CD4-positive, alpha-beta T cell treated with Interleukin-17A for 1 hour (primary cell): ENCODE data around the gene CLMN.

Experiments used
- DNase-seq: peaks from one replicate; pipeline ENCODE4 v3.0.0-alpha.2; 2020

Gene CLMN

GRCh38 chr14:95237121-95237957 lies 82.4 kb downstream of the CLMN start:
- no peak for DNase-seq

GRCh38 chr14:95236221-95236620 lies 83.5 kb downstream of the CLMN start:
- no peak for DNase-seq

DNA sequence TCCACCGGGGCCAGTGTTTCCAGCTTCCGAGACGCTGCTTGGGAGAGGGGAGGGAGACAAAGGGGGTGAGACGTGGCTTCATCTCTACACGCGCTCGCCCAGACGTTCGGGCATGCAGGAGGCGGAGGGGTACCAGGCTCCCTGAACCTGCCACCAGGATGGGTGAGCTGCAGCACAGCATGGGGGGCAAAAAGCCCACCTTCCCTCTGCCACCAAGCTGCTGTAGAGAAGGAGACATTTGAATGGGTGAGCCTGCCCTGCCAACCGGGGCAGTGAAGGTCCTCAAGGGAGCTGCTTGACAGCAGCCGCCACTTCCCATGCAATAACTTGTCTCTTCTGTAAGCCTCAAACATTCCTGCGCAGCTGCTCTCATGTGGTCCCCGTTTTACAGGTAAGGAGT lies 83.9 kb downstream of the CLMN start:
- DNase-seq = no peak

DNA sequence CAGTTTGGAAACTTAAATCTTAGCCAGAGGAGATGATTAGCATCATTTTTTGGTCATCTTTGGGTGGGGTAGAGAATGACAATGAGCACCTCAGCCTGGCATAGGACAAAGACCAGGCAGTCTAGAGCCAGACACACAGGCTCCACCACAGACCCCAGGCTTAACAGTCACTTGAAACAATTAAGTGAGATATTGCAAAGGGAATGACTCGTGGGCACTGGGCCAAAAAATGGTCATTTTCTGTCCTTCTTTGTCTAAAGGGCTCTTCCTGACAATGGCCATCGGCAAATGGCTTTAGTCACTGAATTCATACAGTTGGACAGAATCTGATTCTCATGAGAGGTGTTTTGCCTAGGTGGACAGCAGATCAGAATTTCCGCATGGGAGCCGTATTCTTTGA lies 84.4 kb downstream of the CLMN start:
- DNase-seq = no peak

GRCh38 chr14:95234426-95234825 lies 85.3 kb downstream of the CLMN start:
- DNase-seq = no peak

DNA sequence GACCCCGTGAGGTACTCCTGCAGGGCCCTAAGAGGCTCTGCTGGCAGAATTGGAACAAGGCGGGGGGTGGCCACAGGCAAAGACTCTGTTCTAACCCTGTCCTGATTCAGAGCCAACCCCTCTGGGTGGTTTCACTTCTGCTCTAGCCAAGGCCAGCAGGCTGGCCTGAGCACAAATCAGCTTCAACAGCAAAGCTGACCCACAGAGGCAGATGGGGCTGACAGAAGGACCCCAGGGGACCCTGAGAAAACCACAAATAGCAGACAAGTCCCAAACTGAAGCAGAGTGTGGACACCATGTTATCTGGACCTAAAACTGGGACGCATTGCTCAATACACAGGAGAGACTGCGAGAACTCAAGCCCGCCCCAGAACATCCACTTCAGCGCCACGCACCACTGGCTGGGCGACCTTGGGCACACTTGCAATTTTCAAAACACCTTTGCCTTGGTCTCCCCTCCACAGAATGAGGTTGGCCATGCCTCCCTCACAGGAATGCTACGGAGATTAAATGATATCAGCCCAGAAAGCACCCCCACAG lies 85.9 kb downstream of the CLMN start:
- no peak for DNase-seq

DNA sequence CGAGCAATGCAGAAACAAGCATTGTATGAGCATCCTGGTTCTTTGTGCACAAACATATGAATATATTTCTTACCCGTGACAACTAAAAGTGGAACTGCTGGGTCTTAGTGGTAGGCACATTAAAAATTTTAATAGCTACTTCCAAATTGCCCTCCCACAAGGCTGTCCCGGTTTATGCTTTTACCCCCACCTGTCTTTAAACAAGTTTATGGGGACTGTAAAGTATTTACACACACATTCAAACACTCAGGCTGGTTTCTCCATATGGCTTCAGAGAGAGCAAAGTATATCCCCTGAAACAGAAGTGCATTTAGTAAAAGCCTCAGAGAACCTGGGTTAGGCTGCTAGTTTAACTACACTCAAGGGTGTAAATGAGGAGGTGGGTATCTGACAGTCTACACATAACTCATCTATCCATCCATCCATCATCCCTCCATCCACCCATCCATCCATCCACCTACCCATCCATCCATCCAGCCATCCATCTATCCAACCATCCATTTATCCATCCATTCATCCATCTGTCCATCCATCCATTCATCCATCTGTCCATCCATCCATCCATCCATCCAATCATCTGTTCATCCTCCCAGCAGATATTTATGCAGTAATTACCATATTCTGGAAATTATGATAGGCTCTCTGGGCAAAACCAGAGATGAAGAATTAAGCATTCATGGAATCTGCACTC lies 86.7 kb downstream of the CLMN start:
- no peak for DNase-seq

GRCh38 chr14:95231966-95232633 lies 87.6 kb downstream of the CLMN start:
- no peak for DNase-seq

GRCh38 chr14:95229749-95230148 lies 90.0 kb downstream of the CLMN start:
- DNase-seq = no peak

GRCh38 chr14:95228240-95228639 lies 91.5 kb downstream of the CLMN start:
- no peak for DNase-seq

GRCh38 chr14:95227279-95227860 lies 92.3 kb downstream of the CLMN start:
- no peak for DNase-seq

DNA sequence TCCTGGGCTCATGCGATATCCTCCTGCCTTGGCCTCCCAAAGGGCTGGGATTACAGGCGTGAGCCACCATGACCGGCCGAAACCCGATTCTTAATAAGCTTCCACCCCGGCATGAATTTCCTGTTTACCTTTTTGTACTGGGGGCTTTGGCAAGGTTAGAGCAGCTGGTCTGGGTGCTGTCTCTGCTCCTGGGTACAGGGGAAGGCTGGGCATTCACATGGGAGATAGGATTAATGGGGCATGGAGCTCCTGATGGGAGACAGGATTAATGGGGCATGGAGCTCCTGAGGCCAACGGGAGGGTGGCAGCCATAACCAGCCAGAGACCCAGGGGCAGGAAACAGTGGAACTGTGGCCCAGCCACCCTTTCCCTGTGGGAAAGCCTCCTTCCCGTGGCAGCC lies 92.9 kb downstream of the CLMN start:
- DNase-seq = no peak

GRCh38 chr14:95225251-95225887 lies 94.3 kb downstream of the CLMN start:
- no peak for DNase-seq

GRCh38 chr14:95222870-95223398 lies 96.8 kb downstream of the CLMN start:
- DNase-seq = no peak

DNA sequence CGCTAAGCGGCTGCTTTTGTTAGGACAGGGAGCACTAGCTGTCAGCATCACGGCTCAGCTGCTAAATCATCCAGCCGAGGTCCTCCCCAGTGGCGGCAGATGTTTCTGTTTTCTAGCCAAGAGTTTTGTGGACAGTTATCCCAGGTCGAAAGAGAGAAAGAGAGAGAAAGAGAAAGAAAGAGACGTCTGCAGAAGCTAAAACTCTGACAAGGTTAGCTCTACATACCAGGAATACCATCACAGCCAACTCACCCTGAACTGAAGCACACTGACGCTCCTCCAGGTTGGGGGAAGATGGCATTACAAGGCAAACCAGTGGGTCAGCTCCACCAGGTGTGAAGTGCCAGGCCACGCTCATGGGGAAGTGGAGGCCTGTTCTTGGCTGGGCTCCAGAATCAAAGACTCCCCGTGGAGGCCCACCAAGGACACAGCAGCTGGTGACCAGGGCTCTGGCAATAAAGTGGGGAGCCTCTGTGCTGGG lies 97.5 kb downstream of the CLMN start:
- DNase-seq = no peak

- DNase-seq = no peak
Measured at GRCh38 chr14:95221531-95221930, 98.2 kb downstream of the CLMN start.

DNA sequence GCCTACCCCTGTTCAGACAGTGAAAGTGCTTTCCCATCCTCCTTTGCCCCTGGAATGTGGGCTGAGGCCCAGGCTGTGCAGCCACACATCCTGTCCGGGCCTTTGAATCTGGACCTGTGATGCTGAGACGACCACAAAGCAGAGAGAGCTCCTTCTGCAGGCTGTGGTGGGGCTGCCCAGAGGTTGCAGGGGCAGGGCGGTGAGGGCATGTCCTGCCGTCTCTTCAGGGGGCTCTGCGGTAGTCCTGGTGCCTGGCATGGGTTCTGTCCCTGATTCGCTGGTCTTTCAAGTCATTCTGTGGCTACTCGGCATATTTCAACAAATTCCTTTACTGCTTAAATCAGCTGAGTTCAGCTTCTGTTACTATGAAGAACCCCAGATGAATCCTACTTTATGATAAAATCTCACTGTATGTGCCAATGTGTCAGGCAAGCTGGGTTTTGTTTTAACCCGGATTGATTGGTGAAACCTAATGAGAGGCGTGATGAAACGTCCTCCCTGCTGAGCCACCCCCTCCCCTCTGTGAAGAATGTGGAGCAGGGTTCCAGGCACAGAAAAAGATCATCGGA lies 99.0 kb downstream of the CLMN start:
- DNase-seq = no peak

DNA sequence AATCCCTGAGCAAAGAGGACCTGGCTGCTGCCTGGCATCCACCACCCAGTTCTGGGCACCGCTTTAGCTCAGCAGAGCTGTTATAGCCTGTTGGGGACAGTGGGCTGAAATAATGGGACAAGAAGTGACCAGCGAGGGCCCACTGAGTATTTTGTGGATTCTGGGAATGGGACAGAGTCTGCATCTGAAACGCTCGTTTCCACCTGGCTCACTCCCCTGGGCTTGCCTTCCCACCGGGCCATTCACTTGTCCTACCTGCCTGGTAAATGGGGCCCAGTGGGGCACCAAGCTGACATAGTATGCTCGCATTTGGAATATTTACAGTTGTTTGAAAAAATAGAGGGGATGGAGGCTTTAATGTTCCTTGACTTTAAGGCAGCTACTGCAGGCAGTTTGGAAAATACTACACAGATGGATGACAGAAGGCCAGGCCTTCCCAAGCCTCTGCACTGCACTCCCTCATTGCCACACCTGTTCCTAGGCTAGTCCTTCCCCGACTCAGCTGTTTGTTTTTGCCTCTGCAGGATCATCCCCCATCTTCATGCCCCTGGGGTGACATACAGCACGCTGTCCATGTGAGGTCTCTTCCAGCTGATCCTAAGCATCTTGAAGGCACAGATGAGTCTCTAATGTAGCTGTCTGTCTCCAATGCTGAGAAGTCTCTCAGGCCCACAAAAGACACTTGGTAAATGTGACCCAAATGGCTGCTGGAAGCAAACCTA lies 101.1 kb downstream of the CLMN start:
- no peak for DNase-seq

DNA sequence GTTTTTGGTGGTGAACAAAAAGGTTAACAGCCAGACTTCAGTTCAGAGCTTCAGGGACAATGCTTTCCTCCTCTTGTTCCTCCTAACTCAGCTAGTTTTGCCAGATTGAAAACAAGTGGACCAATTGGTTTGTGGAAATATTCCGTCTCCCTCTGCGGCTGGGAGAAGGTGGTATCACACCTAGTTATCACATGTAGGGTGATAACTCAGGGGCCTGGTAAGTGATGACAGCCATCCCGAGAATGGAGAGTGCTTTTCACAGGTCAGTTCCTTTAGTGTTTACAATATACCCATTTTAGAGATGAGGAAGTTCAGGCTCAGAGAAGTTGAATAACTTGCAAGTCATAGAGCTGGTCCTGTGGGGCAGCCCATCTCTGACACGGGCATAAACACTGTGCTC lies 101.7 kb downstream of the CLMN start:
- DNase-seq = no peak

DNA sequence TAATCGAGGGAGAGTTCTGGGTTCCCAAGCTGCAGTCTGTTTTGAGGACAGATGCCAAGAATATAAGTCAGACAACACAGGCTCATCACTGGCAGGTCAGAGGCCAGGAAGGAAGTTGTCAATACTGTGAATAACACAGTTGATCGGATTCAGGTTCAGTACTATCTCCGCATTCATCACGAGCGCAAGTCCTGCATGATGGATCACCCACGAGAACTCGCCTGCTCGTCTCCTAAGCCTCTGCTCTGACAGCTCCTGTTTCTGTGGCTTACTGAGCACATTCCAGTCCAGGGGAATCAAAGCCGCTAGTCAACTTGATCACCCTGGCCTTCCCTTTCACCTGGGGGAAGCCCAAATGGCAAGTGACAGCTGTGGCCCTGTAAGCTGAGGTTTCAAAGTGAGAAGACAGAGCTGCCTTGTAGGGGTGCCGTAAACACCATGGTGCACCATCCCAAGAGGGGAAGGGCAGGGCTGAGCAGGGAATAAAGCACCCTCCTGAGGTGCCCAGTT lies 102.3 kb downstream of the CLMN start:
- DNase-seq = no peak

DNA sequence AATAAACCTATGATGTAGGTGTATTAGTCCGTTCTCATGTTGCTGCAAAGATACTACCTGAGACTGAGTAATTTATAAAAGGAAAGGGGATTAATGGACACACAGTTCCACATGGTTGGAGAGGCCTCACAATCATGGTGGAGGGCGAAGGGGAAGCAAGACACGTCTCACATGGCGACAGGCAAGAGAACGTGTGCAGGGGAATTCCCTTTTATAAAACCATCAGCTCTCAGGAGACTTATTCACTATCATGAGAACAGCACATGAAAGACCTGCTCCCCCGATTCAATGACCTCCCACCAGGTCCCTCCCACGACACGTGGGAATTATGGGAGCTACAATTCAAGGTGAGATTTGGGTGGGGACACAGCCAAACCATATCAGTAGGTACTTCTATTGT lies 103.7 kb downstream of the CLMN start:
- no peak for DNase-seq
